K562 (cell line): ENCODE results near the gene PIGQ. TPM values are rescaled to one million over a fixed set of nuclear protein-coding genes. Genes with fewer than 3 reads are reported as not detected.

Source experiments
- ATF1 ChIP-seq, 2 experiments: fragments of 450-650 bp in 1 of 2; IDR thresholded peaks; 2 replicates each; pipeline ENCODE4 v1.6.1; 2016; ENCODE audit warnings: missing compliant biosample characterization in 1 of 2, missing genetic modification characterization in 1 of 2
- BHLHE40 ChIP-seq: IDR thresholded peaks from 2 replicates; pipeline ENCODE4 v1.6.1; 2011; ENCODE audit warnings: low read length, improper control_type of control experiment
- CREM ChIP-seq: IDR thresholded peaks from 2 replicates; pipeline ENCODE4 v1.6.1; 2014; ENCODE audit warnings: antibody characterized with exemption, low read depth
- CTCF ChIP-seq, 3 experiments: IDR thresholded peaks in 2 of 3; conservative IDR thresholded peaks in 1 of 3; 2 replicates each; pipeline ENCODE4 v1.5.1; 2011 to 2012; ENCODE audit warnings: low read length in 3 of 3, mild to moderate bottlenecking in 3 of 3, control low read depth in 2 of 3, improper control_type of control experiment in 1 of 3, inconsistent platforms in 1 of 3, low read depth in 1 of 3, mixed read lengths in 1 of 3, moderate library complexity in 1 of 3; ENCODE audit not compliant: insufficient read depth in 2 of 3
- FOS ChIP-seq: IDR thresholded peaks from 3 replicates; pipeline ENCODE4 v1.6.1; 2011; ENCODE audit not compliant: insufficient read length; ENCODE audit errors: extremely low read depth
- MCM7 ChIP-seq, 2 experiments: fragments of 450-650 bp; IDR thresholded peaks; 2 replicates each; pipeline ENCODE4 v1.6.1; 2016 to 2018
- NEUROD1 ChIP-seq: fragments of 150-350 bp; IDR thresholded peaks from 2 replicates; pipeline ENCODE4 v1.6.1; 2014; ENCODE audit warnings: borderline replicate concordance, low read length, low read depth; ENCODE audit not compliant: partially characterized antibody
- NFRKB ChIP-seq: fragments of 450-650 bp; IDR thresholded peaks from 2 replicates; pipeline ENCODE4 v1.6.1; 2016; ENCODE audit warnings: low read depth
- NR2C2 ChIP-seq, 2 experiments: fragments of 200-800 bp in 1 of 2; sonication (Bioruptor generic) in 1 of 2; sonication (generic) in 1 of 2; formaldehyde crosslinking in 1 of 2; IDR thresholded peaks; 2 replicates each; pipeline versions ENCODE4 v1.6.1 to v1.8.0; 2016 to 2022; ENCODE audit warnings: mild to moderate bottlenecking in 1 of 2, missing compliant biosample characterization in 1 of 2, missing genetic modification characterization in 1 of 2, missing genetic modification reagents in 1 of 2
- POLR2B ChIP-seq: fragments of 450-650 bp; IDR thresholded peaks from 2 replicates; pipeline ENCODE4 v1.6.1; 2018; ENCODE audit warnings: low read depth; ENCODE audit not compliant: partially characterized antibody
- RFX5 ChIP-seq: IDR thresholded peaks from 2 replicates; pipeline ENCODE4 v1.6.1; 2011; ENCODE audit warnings: low read depth, mild to moderate bottlenecking, improper control_type of control experiment, low read length
- polyA plus RNA-seq, 8 experiments: library from polyadenylated mRNA; depleted of rRNA in 4 of 8; stranded (reverse) in 5 of 8; unstranded in 3 of 8; fragments of >200 nt; fragmentation: Nextera tagmentation in 2 of 8; fragmentation: Illumina TruSeq in 1 of 8; extraction: Ambion mirVana in 2 of 8; extraction: Trizol in 1 of 8; gene quantifications; 2 replicates each; pipeline versions ENCODE4 v1.2.1 to v1.2.3, GENCODE V29; 2011 to 2014; ENCODE audit warnings: inconsistent platforms in 1 of 8, missing spikeins in 1 of 8
- total RNA-seq, 7 experiments: library from RNA; depleted of rRNA in 6 of 7; stranded (reverse); fragments of >200 nt in 6 of 7; fragmentation: Illumina TruSeq in 2 of 7; extraction: Trizol in 2 of 7; gene quantifications; 2 replicates each; pipeline versions ENCODE4 v1.2.1 to v1.2.3, GENCODE V29; 2011 to 2021; ENCODE audit warnings: low replicate concordance in 1 of 7
- TF ChIP-seq, protein P1 (sequence below): fragments of 150-350 bp; IDR thresholded peaks from 2 replicates; pipeline ENCODE4 v1.6.1; 2014; ENCODE audit warnings: low read depth, mild to moderate bottlenecking, low read length, borderline replicate concordance
- TF ChIP-seq, protein P2 (sequence below): fragments of 450-650 bp; IDR thresholded peaks from 2 replicates; pipeline ENCODE4 v1.6.1; 2016; ENCODE audit warnings: borderline replicate concordance

PIGQ gene
- total and polyA plus RNA-seq, 9 of the 15 experiments (the other 6 are each of a cell fraction or from before 2014, with no cell fraction given), result 0.20 to 49.6 (median 11.7) TPM

- TF ChIP-seq, protein P1, sequence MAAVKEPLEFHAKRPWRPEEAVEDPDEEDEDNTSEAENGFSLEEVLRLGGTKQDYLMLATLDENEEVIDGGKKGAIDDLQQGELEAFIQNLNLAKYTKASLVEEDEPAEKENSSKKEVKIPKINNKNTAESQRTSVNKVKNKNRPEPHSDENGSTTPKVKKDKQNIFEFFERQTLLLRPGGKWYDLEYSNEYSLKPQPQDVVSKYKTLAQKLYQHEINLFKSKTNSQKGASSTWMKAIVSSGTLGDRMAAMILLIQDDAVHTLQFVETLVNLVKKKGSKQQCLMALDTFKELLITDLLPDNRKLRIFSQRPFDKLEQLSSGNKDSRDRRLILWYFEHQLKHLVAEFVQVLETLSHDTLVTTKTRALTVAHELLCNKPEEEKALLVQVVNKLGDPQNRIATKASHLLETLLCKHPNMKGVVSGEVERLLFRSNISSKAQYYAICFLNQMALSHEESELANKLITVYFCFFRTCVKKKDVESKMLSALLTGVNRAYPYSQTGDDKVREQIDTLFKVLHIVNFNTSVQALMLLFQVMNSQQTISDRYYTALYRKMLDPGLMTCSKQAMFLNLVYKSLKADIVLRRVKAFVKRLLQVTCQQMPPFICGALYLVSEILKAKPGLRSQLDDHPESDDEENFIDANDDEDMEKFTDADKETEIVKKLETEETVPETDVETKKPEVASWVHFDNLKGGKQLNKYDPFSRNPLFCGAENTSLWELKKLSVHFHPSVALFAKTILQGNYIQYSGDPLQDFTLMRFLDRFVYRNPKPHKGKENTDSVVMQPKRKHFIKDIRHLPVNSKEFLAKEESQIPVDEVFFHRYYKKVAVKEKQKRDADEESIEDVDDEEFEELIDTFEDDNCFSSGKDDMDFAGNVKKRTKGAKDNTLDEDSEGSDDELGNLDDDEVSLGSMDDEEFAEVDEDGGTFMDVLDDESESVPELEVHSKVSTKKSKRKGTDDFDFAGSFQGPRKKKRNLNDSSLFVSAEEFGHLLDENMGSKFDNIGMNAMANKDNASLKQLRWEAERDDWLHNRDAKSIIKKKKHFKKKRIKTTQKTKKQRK, result peak; percentile 75; the same call in 1 of the 2 replicates
- peak; percentile 52; the same call in 1 of the 2 replicates for TF ChIP-seq NFRKB
- peak; percentile 19 for TF ChIP-seq POLR2B
- peak; percentile 86 for TF ChIP-seq CREM
- TF ChIP-seq NEUROD1, result peak; percentile 83
- TF ChIP-seq, protein P2, sequence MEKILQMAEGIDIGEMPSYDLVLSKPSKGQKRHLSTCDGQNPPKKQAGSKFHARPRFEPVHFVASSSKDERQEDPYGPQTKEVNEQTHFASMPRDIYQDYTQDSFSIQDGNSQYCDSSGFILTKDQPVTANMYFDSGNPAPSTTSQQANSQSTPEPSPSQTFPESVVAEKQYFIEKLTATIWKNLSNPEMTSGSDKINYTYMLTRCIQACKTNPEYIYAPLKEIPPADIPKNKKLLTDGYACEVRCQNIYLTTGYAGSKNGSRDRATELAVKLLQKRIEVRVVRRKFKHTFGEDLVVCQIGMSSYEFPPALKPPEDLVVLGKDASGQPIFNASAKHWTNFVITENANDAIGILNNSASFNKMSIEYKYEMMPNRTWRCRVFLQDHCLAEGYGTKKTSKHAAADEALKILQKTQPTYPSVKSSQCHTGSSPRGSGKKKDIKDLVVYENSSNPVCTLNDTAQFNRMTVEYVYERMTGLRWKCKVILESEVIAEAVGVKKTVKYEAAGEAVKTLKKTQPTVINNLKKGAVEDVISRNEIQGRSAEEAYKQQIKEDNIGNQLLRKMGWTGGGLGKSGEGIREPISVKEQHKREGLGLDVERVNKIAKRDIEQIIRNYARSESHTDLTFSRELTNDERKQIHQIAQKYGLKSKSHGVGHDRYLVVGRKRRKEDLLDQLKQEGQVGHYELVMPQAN, result 0 out of 2 replicates have a peak, but pooled peaks have one; percentile 7
- no peak for TF ChIP-seq NR2C2 (CRISPR knock-in tag; IDR thresholded peaks at IDR 0.05)
- TF ChIP-seq NR2C2 (tag; IDR thresholded peaks at IDR 0.05), result 0 out of 2 replicates have a peak, but pooled peaks have one; percentile 1
- peak in 2 of 3 experiments; percentile 39 to 40; a peak in 3 of 6 replicates for TF ChIP-seq CTCF (IDR thresholded peaks at IDR 0.05 in 2 of 3, conservative IDR thresholded peaks at IDR 0.05 in 1 of 3; ENCODE audit: insufficient read depth in 2 of 3, low read depth in 1 of 3, low read length in 3 of 3)
- TF ChIP-seq MCM7 (IDR thresholded peaks at IDR 0.05), result no peak
- peak; percentile 71 for TF ChIP-seq ATF1 (CRISPR knock-in tag; IDR thresholded peaks at IDR 0.05)
- peak; percentile 57 for TF ChIP-seq ATF1 (tag; IDR thresholded peaks at IDR 0.05)
- peak; percentile 60 for TF ChIP-seq BHLHE40
- peak; percentile 93 for TF ChIP-seq FOS
- peak; percentile 75; the same call in 1 of the 2 replicates for TF ChIP-seq RFX5
- TF ChIP-seq, all 486 proteins: peak for 47
Observed at GRCh38 chr16:589658-590187, 20.0 kb downstream of the PIGQ start, which contains the start of gene RAB40C (continued).
